Measurements from ENCODE around the gene GNAZ. TPM values are rescaled to one million over a fixed set of nuclear protein-coding genes. Genes with fewer than 3 reads are reported as not detected.

Gene GNAZ
- total and polyA plus RNA-seq, 5 experiments from 2014 or later: 0.30 to 0.68 (median 0.48) TPM; not detected in 2

DNA sequence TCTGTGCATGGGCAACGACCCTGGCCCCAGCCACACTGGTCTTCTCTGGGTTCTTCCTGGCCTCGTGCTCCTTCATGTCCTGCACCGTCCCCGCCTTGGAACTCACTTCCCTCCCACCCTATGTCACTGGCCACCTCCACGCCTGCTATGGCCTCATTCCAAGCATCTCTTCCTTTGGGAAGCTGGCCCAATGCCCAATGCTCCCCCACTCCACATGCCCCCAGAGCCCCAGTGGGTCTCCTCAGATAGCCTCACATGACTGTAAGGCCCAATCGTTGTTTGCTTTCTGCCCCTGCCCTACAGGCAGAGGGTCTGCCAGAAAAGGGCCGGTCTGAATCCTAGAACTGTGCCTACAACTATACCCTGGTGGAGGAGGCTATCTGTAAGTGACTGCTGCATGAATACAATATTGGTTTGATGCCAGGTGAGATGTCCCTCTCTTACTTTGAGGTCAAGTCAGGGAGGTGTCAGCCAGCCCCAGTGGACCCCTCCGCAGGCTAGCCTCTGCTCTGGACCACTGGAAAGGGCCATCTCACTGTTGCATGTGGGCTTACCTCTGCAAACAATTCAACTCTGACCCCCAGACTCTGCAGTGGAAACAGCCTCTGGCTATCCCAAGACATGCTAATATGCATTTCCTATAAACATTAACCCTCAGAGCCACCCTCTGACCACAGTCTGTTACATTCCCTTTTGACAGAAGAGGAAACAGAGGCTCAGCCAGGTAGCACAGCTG is 2.1 kb upstream of the GNAZ start:
- peak overlapping the region in 3 of 10 donors; percentile 15 to 86 (median 19) for H3K27ac Mint-ChIP-seq
- POLR2A ChIA-PET: no interaction called here
- no peaks in the 10 kb centered on the region for H3K9me3 Mint-ChIP-seq
- DNase-seq (peak in 2 of 10 donors; percentile 15 to 24), ATAC-seq (no peak)
- H3K36me3 Mint-ChIP-seq: no peaks in the 10 kb centered on the region
- peaks cover 19 to 31% (median 25%) of the 10 kb centered on the region in 4 donors for H3K4me1 Mint-ChIP-seq
- H3K27me3 Mint-ChIP-seq: peaks cover 0 to 4% (median 0%) of the 10 kb centered on the region in 5 donors
- peak overlapping the region in 3 of 10 donors; percentile 30 to 90 (median 68) for H3K4me3 Mint-ChIP-seq

GRCh38 chr22:23068832-23069385 is 1.4 kb upstream of the GNAZ start:
- H3K27me3 Mint-ChIP-seq: peaks cover 0 to 10% (median 6%) of the 10 kb centered on the region in 5 donors
- DNase-seq (peak in 1 of 10 donors; percentile 38), ATAC-seq (no peak)
- H3K4me1 Mint-ChIP-seq: peaks cover 19 to 31% (median 25%) of the 10 kb centered on the region in 4 donors
- H3K4me3 Mint-ChIP-seq: peak overlapping the region in 9 of 10 donors; percentile 68 to 91 (median 89)
- no peaks in the 10 kb centered on the region for H3K9me3 Mint-ChIP-seq
- POLR2A ChIA-PET: interaction anchor here (0.9 kb wide), 1 partner anchor 9 kb away, joined by 3 read pairs; no protein-coding TSS in a partner anchor
- peak overlapping the region in 5 of 10 donors; percentile 15 to 70 (median 63) for H3K27ac Mint-ChIP-seq
- no peaks in the 10 kb centered on the region for H3K36me3 Mint-ChIP-seq

GRCh38 chr22:23069502-23070357 is 589 bp upstream of the GNAZ start:
- H3K27me3 Mint-ChIP-seq: peaks cover 0 to 18% (median 13%) of the 10 kb centered on the region in 5 donors
- H3K4me3 Mint-ChIP-seq: peak overlapping the region; percentile 77 to 93 (median 90)
- DNase-seq: peak; percentile 81 to 89 (median 87)
- H3K9me3 Mint-ChIP-seq: no peaks in the 10 kb centered on the region
- peak overlapping the region; percentile 63 to 93 (median 84) for H3K27ac Mint-ChIP-seq
- H3K36me3 Mint-ChIP-seq: no peaks in the 10 kb centered on the region
- POLR2A ChIA-PET: interaction anchor here (0.9 to 1.3 kb wide), 3 partner anchors 8 to 75 kb away, joined by 3 to 4 read pairs (median 3); partner anchors contain the start of genes RAB36 and RSPH14
- peaks cover 19 to 31% (median 26%) of the 10 kb centered on the region in 4 donors for H3K4me1 Mint-ChIP-seq
- ATAC-seq: peak; percentile 93 to 97

GRCh38 chr22:23071230-23072076 is 1.1 kb downstream of the GNAZ start:
- Mint-ChIP-seq H3K36me3 (no peaks in the 10 kb centered on the region), H3K4me3 (peak overlapping the region; percentile 59 to 81 (median 74)), H3K9me3 (no peaks in the 10 kb centered on the region), H3K27ac (peak overlapping the region in 7 of 10 donors; percentile 22 to 84 (median 53)), H3K4me1 (peaks cover 19 to 32% (median 25%) of the 10 kb centered on the region in 4 donors), H3K27me3 (peaks cover 0 to 21% (median 15%) of the 10 kb centered on the region in 5 donors)
- POLR2A ChIA-PET: no interaction called here
- no peak for ATAC-seq
- DNase-seq: peak in 1 of 10 donors; percentile 57

DNA sequence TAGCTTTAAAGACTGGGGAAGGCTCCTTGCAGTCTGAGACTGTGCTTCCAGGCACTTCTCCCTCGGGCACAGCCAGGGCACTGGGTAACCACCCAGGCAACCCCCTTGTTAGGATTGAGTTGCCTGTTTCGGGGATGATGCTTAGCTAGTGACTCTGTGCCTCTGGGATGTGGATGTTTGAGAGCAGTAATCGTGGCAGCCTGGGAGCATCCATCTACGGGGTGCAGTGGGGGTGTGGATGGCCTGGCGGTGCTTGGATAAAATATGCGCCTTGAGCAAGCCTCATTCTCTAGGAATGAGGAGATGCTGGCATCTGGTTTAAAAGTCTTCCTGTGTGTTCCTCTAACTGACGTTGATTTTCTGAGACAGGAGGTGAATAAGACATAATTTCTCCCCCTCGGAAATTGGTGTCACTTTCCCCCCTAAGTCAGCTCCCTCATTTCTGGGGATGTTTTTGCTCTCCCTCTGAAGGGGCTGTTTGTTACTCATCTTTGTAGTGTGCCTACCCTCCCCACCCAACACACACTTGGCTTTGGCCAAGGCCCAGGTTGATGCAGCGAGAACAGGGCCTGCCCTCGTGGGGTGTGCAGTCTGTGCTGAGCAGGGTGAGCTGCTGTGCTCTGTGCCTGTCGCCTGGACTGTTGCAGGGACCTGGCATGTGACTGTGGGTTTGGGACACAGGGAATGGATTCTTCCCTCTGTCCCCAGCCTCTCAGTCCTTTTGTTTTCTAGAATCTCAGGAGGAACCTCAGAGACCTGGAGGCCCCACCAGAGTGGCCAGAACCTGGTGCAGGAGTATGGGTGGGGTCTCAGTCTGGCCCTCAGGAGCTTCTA is 2.0 kb downstream of the GNAZ start:
- H3K9me3 Mint-ChIP-seq: no peaks in the 10 kb centered on the region
- peak overlapping the region in 7 of 10 donors; percentile 8 to 70 (median 40) for H3K4me3 Mint-ChIP-seq
- no peak for ATAC-seq
- POLR2A ChIA-PET: no interaction called here
- DNase-seq: peak in 1 of 10 donors; percentile 57
- peaks cover 19 to 32% (median 25%) of the 10 kb centered on the region in 4 donors for H3K4me1 Mint-ChIP-seq
- peak overlapping the region in 2 of 10 donors; percentile 10 to 57 for H3K27ac Mint-ChIP-seq
- H3K27me3 Mint-ChIP-seq: peaks cover 0 to 26% (median 15%) of the 10 kb centered on the region in 5 donors
- H3K36me3 Mint-ChIP-seq: no peaks in the 10 kb centered on the region

GRCh38 chr22:23072911-23073491 is 2.7 kb downstream of the GNAZ start:
- ATAC-seq (no peak), DNase-seq (peak in 1 of 10 donors; percentile 56)
- POLR2A ChIA-PET: no interaction called here
- H3K27ac Mint-ChIP-seq: no peak overlapping the region
- no peaks in the 10 kb centered on the region for H3K36me3 Mint-ChIP-seq
- no peaks in the 10 kb centered on the region for H3K9me3 Mint-ChIP-seq
- H3K4me3 Mint-ChIP-seq: no peak overlapping the region
- H3K27me3 Mint-ChIP-seq: peaks cover 0 to 26% (median 18%) of the 10 kb centered on the region in 5 donors
- H3K4me1 Mint-ChIP-seq: peaks cover 13 to 25% (median 19%) of the 10 kb centered on the region in 4 donors

DNA sequence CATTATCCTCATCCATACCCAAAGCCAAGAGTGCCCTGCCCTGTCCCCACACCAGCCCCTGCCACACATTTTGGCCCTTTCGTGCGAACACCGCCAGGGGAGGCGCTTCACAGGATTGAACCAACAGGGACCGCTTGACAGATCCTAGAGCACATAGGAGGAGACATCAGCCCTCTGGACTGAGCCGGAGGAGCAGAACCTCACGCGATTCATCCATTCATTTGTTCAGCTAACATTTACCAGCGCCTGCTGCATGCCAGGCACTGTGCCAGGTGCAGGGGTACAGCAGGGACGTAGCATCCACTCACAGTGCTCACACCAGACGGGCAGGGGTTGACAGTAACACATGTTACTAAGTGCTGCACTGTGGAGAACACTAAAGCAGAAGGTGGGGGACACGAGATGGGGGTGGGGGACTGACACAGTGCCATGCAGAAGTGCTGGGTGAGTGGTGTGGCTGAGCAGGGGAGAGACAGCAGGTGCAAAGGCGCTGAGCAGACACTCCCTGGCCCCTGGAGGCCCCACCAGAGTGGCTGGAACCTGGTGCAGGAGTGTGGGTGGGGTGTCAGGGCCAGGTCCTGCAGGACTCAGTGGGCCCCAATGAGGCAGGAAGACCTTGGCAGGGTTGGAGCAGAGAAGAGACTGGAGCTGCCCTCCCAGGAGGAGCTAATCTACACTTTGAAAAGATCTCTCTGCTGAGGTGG is 3.4 kb downstream of the GNAZ start:
- H3K4me3 Mint-ChIP-seq: peak overlapping the region in 1 of 10 donors; percentile 54
- H3K27me3 Mint-ChIP-seq: peaks cover 0 to 28% (median 22%) of the 10 kb centered on the region in 5 donors
- H3K4me1 Mint-ChIP-seq: peaks cover 12 to 23% (median 17%) of the 10 kb centered on the region in 4 donors
- no peaks in the 10 kb centered on the region for H3K36me3 Mint-ChIP-seq
- ATAC-seq: no peak
- POLR2A ChIA-PET: no interaction called here
- peak in 1 of 10 donors; percentile 44 for DNase-seq
- no peaks in the 10 kb centered on the region for H3K9me3 Mint-ChIP-seq
- H3K27ac Mint-ChIP-seq: no peak overlapping the region

DNA sequence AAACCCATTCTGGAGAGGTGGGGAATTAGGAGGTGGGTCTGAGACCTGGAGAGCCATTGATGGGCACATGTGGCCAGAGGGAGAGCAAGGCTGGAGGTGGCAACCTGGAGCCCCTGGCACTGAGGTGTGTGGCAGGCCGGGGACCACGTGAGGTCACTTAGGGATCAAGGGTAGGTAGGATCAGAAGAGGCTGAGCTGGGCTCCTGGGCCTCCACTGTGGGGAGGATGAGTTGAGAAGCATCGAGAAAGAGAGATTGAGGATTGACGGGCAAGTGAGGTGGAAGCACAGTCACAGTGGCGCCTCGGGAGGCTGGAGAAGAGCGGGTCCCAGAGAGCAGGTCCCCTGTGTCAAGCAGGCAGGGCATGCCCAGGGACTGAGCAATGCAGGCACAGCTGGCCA is 4.1 kb downstream of the GNAZ start:
- ATAC-seq (no peak), DNase-seq (peak in 1 of 10 donors; percentile 44)
- H3K4me1 Mint-ChIP-seq: peaks cover 12 to 20% (median 14%) of the 10 kb centered on the region in 4 donors
- H3K4me3 Mint-ChIP-seq: no peak overlapping the region
- H3K9me3 Mint-ChIP-seq: no peaks in the 10 kb centered on the region
- H3K27me3 Mint-ChIP-seq: peaks cover 0 to 36% (median 26%) of the 10 kb centered on the region in 5 donors
- peak overlapping the region in 4 of 10 donors; percentile 34 to 82 (median 62) for H3K27ac Mint-ChIP-seq
- POLR2A ChIA-PET: no interaction called here
- H3K36me3 Mint-ChIP-seq: no peaks in the 10 kb centered on the region

DNA sequence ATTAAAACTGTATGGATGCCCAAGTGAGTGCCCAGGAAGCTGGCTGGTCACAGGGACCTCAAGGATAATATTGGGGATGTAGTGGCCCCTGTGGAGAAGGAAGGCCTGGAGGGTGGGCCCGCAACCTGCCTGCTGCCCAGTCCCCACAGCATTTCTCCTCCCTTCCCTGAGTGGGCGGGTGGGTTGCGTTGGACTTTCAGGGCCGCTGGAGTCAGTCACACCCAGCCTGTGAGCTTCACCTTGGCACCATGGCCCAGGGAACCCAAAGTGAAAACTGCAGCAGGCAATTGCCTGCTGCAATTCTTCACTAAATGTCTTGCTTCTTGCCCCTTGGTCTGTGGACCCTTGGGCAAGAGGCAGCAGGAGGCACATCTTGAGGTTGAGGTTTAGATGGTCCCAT is 4.7 kb downstream of the GNAZ start:
- Mint-ChIP-seq H3K27me3 (peaks cover 0 to 36% (median 27%) of the 10 kb centered on the region in 5 donors), H3K27ac (no peak overlapping the region), H3K9me3 (no peaks in the 10 kb centered on the region), H3K4me1 (peaks cover 9 to 17% (median 10%) of the 10 kb centered on the region in 4 donors), H3K36me3 (no peaks in the 10 kb centered on the region), H3K4me3 (no peak overlapping the region)
- no peak for DNase-seq
- ATAC-seq: no peak
- POLR2A ChIA-PET: no interaction called here

- POLR2A ChIA-PET: no interaction called here
- DNase-seq (no peak), ATAC-seq (no peak)
- Mint-ChIP-seq H3K27me3 (peaks cover 0 to 36% (median 27%) of the 10 kb centered on the region in 5 donors), H3K4me1 (peaks cover 9 to 17% (median 10%) of the 10 kb centered on the region in 4 donors), H3K9me3 (no peaks in the 10 kb centered on the region), H3K36me3 (no peaks in the 10 kb centered on the region), H3K4me3 (no peak overlapping the region), H3K27ac (no peak overlapping the region)
Observed at GRCh38 chr22:23075525-23076216, 5.4 kb downstream of the GNAZ start.
